HG02840 (cell line): Measurements from ENCODE around the gene ALG3.

Experiments
- ATAC-seq: cut with Tn5 transposase; IDR thresholded peaks from one replicate; pipeline ENCODE4 v1.9.1; 2021; ENCODE audit warnings: mild to moderate bottlenecking, moderate library complexity, moderate number of reproducible peaks; ENCODE audit not compliant: unreplicated experiment, low FRiP score

Gene ALG3

DNA sequence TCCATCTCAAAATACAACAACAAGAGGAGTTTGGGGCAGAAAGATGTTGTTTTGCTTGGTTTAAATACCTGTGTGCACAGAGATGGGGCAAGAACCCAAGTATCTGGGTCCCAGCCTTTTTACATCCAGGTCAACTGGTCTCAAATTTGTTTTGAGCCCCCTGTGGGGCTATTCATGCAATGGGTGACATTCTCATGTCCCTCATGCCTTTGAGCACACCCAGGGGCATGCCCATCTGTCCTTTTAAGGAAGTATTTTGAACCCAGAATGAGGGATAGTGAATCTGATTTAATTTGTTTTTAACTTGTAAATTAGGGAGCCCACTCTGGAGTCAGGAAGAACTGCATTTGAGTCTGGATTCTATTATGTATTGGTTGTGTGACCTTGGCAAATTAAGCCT lies 47.9 kb downstream of the ALG3 start:
- ATAC-seq: no peak

DNA sequence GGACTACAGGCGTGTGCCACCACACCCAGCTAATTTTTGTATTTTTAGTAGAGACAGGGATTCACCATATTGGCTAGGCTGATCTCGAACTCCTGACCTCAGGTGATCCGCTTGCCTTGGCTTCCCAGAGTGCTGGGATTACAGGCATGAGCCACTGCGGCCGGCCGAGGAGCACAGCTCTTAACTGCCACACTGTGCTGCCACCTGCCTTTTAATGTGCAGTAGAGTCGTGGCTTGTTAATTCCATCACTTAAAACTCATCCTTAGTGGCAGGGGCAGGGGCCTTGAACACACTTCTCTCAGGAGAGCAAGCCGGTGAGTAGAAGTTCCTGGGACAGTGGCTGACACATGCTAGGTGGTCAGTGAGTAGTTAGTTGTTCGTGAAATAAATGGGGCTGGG lies 50.3 kb downstream of the ALG3 start:
- ATAC-seq: no peak

- no peak for ATAC-seq
Measured at GRCh38 chr3:184196536-184196935, 52.2 kb downstream of the ALG3 start.

GRCh38 chr3:184193991-184194539 lies 54.7 kb downstream of the ALG3 start:
- no peak for ATAC-seq

GRCh38 chr3:184192889-184193288 lies 55.9 kb downstream of the ALG3 start:
- ATAC-seq: no peak
